GM10248 (cell line): ENCODE results near the gene DOCK1.

Experiments
- CTCF ChIA-PET: fragments of 300-600 bp; sonication (Branson Sonifier 250); formaldehyde crosslinking; extraction: SDS; loops from one replicate; lab custom pipeline; 2021; ENCODE audit warnings: antibody characterized with exemption; lab: Yijun Ruan, JAX
- POLR2A ChIA-PET: fragments of 350-650 bp; sonication (Branson Sonifier 250); formaldehyde crosslinking; extraction: SDS; loops from one replicate; lab custom pipeline; 2020; ENCODE audit warnings: antibody characterized with exemption; lab: Yijun Ruan, JAX
- DNase-seq: peaks from one replicate; pipeline ENCODE4 v3.0.0; 2012; ENCODE audit errors: extremely low spot score
- CTCF ChIP-seq: IDR thresholded peaks from 2 replicates; pipeline ENCODE4 v1.5.1; 2012; ENCODE audit warnings: mild to moderate bottlenecking, low read depth; ENCODE audit errors: extremely low read depth, missing control alignments, control extremely low read depth

The DOCK1 gene

GRCh38 chr10:127467811-127468210 lies 562.6 kb downstream of the DOCK1 start:
- ChIA-PET CTCF (no interaction called here), POLR2A (interaction anchor here (0.7 kb wide), 1 partner anchor 182 kb away, joined by 3 read pairs; no protein-coding TSS in a partner anchor)
- DNase-seq: no peak
- no peak for TF ChIP-seq CTCF

GRCh38 chr10:127468632-127469031 lies 563.4 kb downstream of the DOCK1 start:
- ChIA-PET POLR2A (no interaction called here), CTCF (no interaction called here)
- DNase-seq: no peak
- no peak for TF ChIP-seq CTCF

- ChIA-PET CTCF (no interaction called here), POLR2A (no interaction called here)
- TF ChIP-seq CTCF: no peak
- no peak for DNase-seq
Observed at GRCh38 chr10:127470911-127471310, 565.7 kb downstream of the DOCK1 start.

GRCh38 chr10:127472976-127473375 lies 567.7 kb downstream of the DOCK1 start:
- no peak for TF ChIP-seq CTCF
- ChIA-PET POLR2A (no interaction called here), CTCF (interaction anchor here (1.2 kb wide), 1 partner anchor 9 kb away, joined by 3 read pairs; no protein-coding TSS in a partner anchor)
- DNase-seq: no peak

GRCh38 chr10:127474501-127474900 lies 569.3 kb downstream of the DOCK1 start:
- no peak for TF ChIP-seq CTCF
- ChIA-PET POLR2A (no interaction called here), CTCF (no interaction called here)

GRCh38 chr10:127485153-127485857 lies 580.1 kb downstream of the DOCK1 start:
- POLR2A ChIA-PET: no interaction called here
- CTCF ChIA-PET: interaction anchor here (1.6 kb wide), 1 partner anchor 82 kb away, joined by 3 read pairs; no protein-coding TSS in a partner anchor
- TF ChIP-seq CTCF: no peak
- no peak for DNase-seq

More at GRCh38 chr10:127474501-127474900, 569.3 kb downstream of the DOCK1 start:
- no peak for DNase-seq

- CTCF ChIA-PET: no interaction called here
- TF ChIP-seq CTCF: no peak
- no peak for DNase-seq
- POLR2A ChIA-PET: interaction anchor here (0.6 kb wide), 1 partner anchor 13 kb away, joined by 3 read pairs; no protein-coding TSS in a partner anchor
Observed at GRCh38 chr10:127486355-127486754, 581.1 kb downstream of the DOCK1 start.
